Measurements from ENCODE around the gene PSD2. TPM values are rescaled to one million over a fixed set of nuclear protein-coding genes. Genes with fewer than 3 reads are reported as not detected.

PSD2 gene
- total and polyA plus RNA-seq, 2 of the 13 experiments (the other 11 are each of a cell fraction or from before 2014, with no cell fraction given) = 0.07 TPM; not detected in 1

- no peak overlapping the region for H3K9ac ChIP-seq (ENCODE audit: insufficient read depth, low read depth, low read length)
- no peaks in the 10 kb centered on the region for H3K79me2 ChIP-seq (ENCODE audit: insufficient read depth, low read length)
- FAIRE-seq (no peak), DNase-seq (ENCODE audit: low spot score) (peak; percentile 41), ATAC-seq (peak; percentile 11; the same call in 2 of the 3 replicates)
- H3K4me1 ChIP-seq (ENCODE audit: insufficient read depth, low read length) = peaks cover 84% of the 10 kb centered on the region
- intact Hi-C loops (cut with micrococcal nuclease; ENCODE audit: unreplicated experiment) = no loop called here
- no peaks in the 10 kb centered on the region for H4K20me1 ChIP-seq (ENCODE audit: insufficient read depth, low read length)
- H3K9me3 ChIP-seq (ENCODE audit: low read length) = no peaks in the 10 kb centered on the region
- CTCF ChIA-PET (ENCODE audit: low intra/inter-chr PET ratio, low total read pairs) = no interaction called here
- POLR2A ChIA-PET = interaction anchor here (0.5 to 1.5 kb wide), 3 partner anchors 9 to 119 kb away, joined by 3 to 6 read pairs (median 4); no protein-coding TSS in a partner anchor
- WGBS (ENCODE audit: low lambda C conversion rate) = 6% methylated on average over 46 of the region's 52 CpGs
- peak overlapping the region; percentile 84 for H3K4me2 ChIP-seq (ENCODE audit: low read depth, low read length)
- peak overlapping the region; percentile 21 to 65 (median 48); a peak in 5 of 6 replicates for H3K4me3 ChIP-seq (replicated peaks in 1 of 3; ENCODE audit: insufficient read depth in 1 of 3, low read depth in 2 of 3, low read length in 3 of 3)
- no peak overlapping the region for H3K27ac ChIP-seq (ENCODE audit: extremely low read length, insufficient read depth, low read length)
- no peaks in the 10 kb centered on the region for H3K36me3 ChIP-seq (replicated peaks in 1 of 2; ENCODE audit: control insufficient read depth in 1 of 2, insufficient read depth in 2 of 2, low read length in 2 of 2)
- H2AFZ ChIP-seq (ENCODE audit: low read length) = no peak overlapping the region
- no TSS peak for BruUV-seq (replicated peaks)
- peaks cover 3 to 26% of the 10 kb centered on the region in 2 experiments; a peak in 3 of 5 replicates for H3K27me3 ChIP-seq (ENCODE audit: control insufficient read depth in 1 of 2, insufficient read depth in 2 of 2, low read length in 2 of 2)
- in situ Hi-C loops (cut with HindIII; ENCODE audit: extremely low pct_ligation_motif_present, low pct_unique_long_range_greater_than_20kb) = no loop called here
- TF ChIP-seq ATF6 (CRISPR knock-in tag; conservative IDR thresholded peaks at IDR 0.05) (no peak), ARID4A (CRISPR knock-in tag; IDR thresholded peaks at IDR 0.05; ENCODE audit: borderline replicate concordance) (no peak; the same call in 1 of the 2 replicates), ZBTB7B (CRISPR knock-in tag; IDR thresholded peaks at IDR 0.05) (peak; percentile 61; the same call in 1 of the 2 replicates), PAXIP1 (CRISPR knock-in tag; conservative IDR thresholded peaks at IDR 0.05) (peak; percentile 34; the same call in 1 of the 2 replicates), ZNF264 (CRISPR knock-in tag; IDR thresholded peaks at IDR 0.05) (no peak), ZNF609 (CRISPR knock-in tag; IDR thresholded peaks at IDR 0.05; ENCODE audit: borderline replicate concordance) (0 out of 2 replicates have a peak, but pooled peaks have one; percentile 43)
Observed at GRCh38 chr5:139755892-139756671, 39.5 kb upstream of the PSD2 start.

Data from HepG2 (cell line).